ENCODE results near the gene KCNN2. TPM values are rescaled to one million over a fixed set of nuclear protein-coding genes. Genes with fewer than 3 reads are reported as not detected.

KCNN2 gene
- total RNA-seq, 1 experiment from 2014 or later = 11.9 TPM

- Mint-ChIP-seq H3K9me3 (no peaks in the 10 kb centered on the region), H3K27ac (no peak overlapping the region), H3K36me3 (no peaks in the 10 kb centered on the region), H3K27me3 (ENCODE audit: low read depth) (peaks cover 2% of the 10 kb centered on the region; the same call in 1 of the 2 replicates), H3K4me1 (peaks cover 40% of the 10 kb centered on the region), H3K4me3 (no peak overlapping the region)
- no peak for DNase-seq (ENCODE audit: low spot score)
- CTCF ChIA-PET = interaction anchor here (1.2 to 1.5 kb wide), 3 partner anchors 134 to 649 kb away, joined by 4 to 6 read pairs (median 5); no protein-coding TSS in a partner anchor
- no peak for ATAC-seq
- TF ChIP-seq TEAD1 (CRISPR knock-in tag; IDR thresholded peaks at IDR 0.05) = no peak
- POLR2A ChIA-PET = no interaction called here
Measured at GRCh38 chr5:114312658-114313057, 49.2 kb upstream of the KCNN2 start.

GRCh38 chr5:114314061-114314460 is 47.8 kb upstream of the KCNN2 start:
- DNase-seq (ENCODE audit: low spot score) (no peak), ATAC-seq (no peak)
- no peak overlapping the region for H3K4me3 Mint-ChIP-seq
- no peak overlapping the region for H3K27ac Mint-ChIP-seq
- TF ChIP-seq TP53 (CRISPR knock-in tag; IDR thresholded peaks at IDR 0.05) (no peak), CDX4 (CRISPR knock-in tag; IDR thresholded peaks at IDR 0.05; ENCODE audit: borderline replicate concordance) (no peak), TCF7 (CRISPR knock-in tag; IDR thresholded peaks at IDR 0.05; ENCODE audit: low read depth) (no peak), SOX15 (CRISPR knock-in tag; IDR thresholded peaks at IDR 0.05) (no peak), ZMAT4 (CRISPR knock-in tag; IDR thresholded peaks at IDR 0.05) (no peak), ZNF532 (CRISPR knock-in tag; IDR thresholded peaks at IDR 0.05; ENCODE audit: borderline replicate concordance) (no peak), USF2 (CRISPR knock-in tag; IDR thresholded peaks at IDR 0.05) (no peak), ATF3 (CRISPR knock-in tag; conservative IDR thresholded peaks at IDR 0.05) (no peak), NFE2L1 (CRISPR knock-in tag; IDR thresholded peaks at IDR 0.05) (no peak), ELF4 (CRISPR knock-in tag; IDR thresholded peaks at IDR 0.05; ENCODE audit: low read depth) (no peak)
- H3K27me3 Mint-ChIP-seq (ENCODE audit: low read depth) = peaks cover 2% of the 10 kb centered on the region; the same call in 1 of the 2 replicates
- CTCF ChIA-PET = no interaction called here
- no peaks in the 10 kb centered on the region for H3K9me3 Mint-ChIP-seq
- no peaks in the 10 kb centered on the region for H3K36me3 Mint-ChIP-seq
- POLR2A ChIA-PET = no interaction called here
- peaks cover 30% of the 10 kb centered on the region for H3K4me1 Mint-ChIP-seq

- Mint-ChIP-seq H3K27me3 (ENCODE audit: low read depth) (no peaks in the 10 kb centered on the region), H3K27ac (no peak overlapping the region), H3K9me3 (no peaks in the 10 kb centered on the region), H3K4me1 (peaks cover 20% of the 10 kb centered on the region), H3K4me3 (no peak overlapping the region), H3K36me3 (no peaks in the 10 kb centered on the region)
- ATAC-seq = no peak
- CTCF ChIA-PET = interaction anchor here (1.1 to 2.0 kb wide), 6 partner anchors 42 to 509 kb away, joined by 3 to 14 read pairs (median 4); no protein-coding TSS in a partner anchor
- POLR2A ChIA-PET = no interaction called here
- no peak for DNase-seq (ENCODE audit: low spot score)
- TF ChIP-seq TP53 (CRISPR knock-in tag; IDR thresholded peaks at IDR 0.05) (no peak), GRHL2 (CRISPR knock-in tag; IDR thresholded peaks at IDR 0.05; ENCODE audit: insufficient replicate concordance, severe bottlenecking) (no peak), ZNF416 (CRISPR knock-in tag; IDR thresholded peaks at IDR 0.05) (no peak), AFF4 (CRISPR knock-in tag; IDR thresholded peaks at IDR 0.05; ENCODE audit: borderline replicate concordance) (no peak), USF2 (CRISPR knock-in tag; IDR thresholded peaks at IDR 0.05) (no peak)
Measured at GRCh38 chr5:114316167-114316566, 45.7 kb upstream of the KCNN2 start.
